Umbilical cord (tissue), 2 donors: Measurements from ENCODE around the gene NUPR2. TPM values are rescaled to one million over a fixed set of nuclear protein-coding genes. Genes with fewer than 3 reads are reported as not detected.
"Not testable (repeated sequence)": the region's sequence is repeated elsewhere in the genome, so short reads cannot be mapped to it uniquely, and the experiment has no call there.

Experiments used
- DNase-seq: peaks from one replicate; pipeline ENCODE4 v3.0.0-alpha.2; 2015; ENCODE audit warnings: low spot score
- total RNA-seq: library from RNA; depleted of rRNA; stranded (reverse); fragments of >200 nt; gene quantifications from one replicate; pipeline ENCODE4 v1.2.3, GENCODE V29; 2014; ENCODE audit warnings: low replicate concordance; ENCODE audit not compliant: insufficient read depth

The NUPR2 gene
- total RNA-seq, 1 donor from 2014 or later = not detected

GRCh38 chr7:56086761-56087160 lies 29.5 kb downstream of the NUPR2 start:
- no peak for DNase-seq

- DNase-seq = no peak
Observed at GRCh38 chr7:56083150-56083785, 32.9 kb downstream of the NUPR2 start.

GRCh38 chr7:56081626-56082340 lies 34.4 kb downstream of the NUPR2 start:
- no peak for DNase-seq

- not testable (repeated sequence) for DNase-seq
Observed at GRCh38 chr7:56080726-56081435, 35.3 kb downstream of the NUPR2 start.

GRCh38 chr7:56079450-56080185 lies 36.6 kb downstream of the NUPR2 start:
- DNase-seq = no peak

- no peak for DNase-seq
Observed at GRCh38 chr7:56078196-56078595, 38.0 kb downstream of the NUPR2 start.

- DNase-seq = no peak
Observed at GRCh38 chr7:56077681-56078080, 38.5 kb downstream of the NUPR2 start.

- peak; percentile 86 for DNase-seq
Observed at GRCh38 chr7:56074371-56074791, 41.8 kb downstream of the NUPR2 start.

GRCh38 chr7:56066376-56066775 lies 49.8 kb downstream of the NUPR2 start:
- DNase-seq = not testable (repeated sequence)

Other genes starting within 250 kb of the NUPR2 start
- gene ZNF713, start 229.0 kb downstream of the NUPR2 start, total RNA-seq = 6.7 TPM
- 22.1 TPM for gene MRPS17, start 164.5 kb downstream of the NUPR2 start, total RNA-seq
- gene NIPSNAP2, start 151.8 kb downstream of the NUPR2 start, total RNA-seq = 32.3 TPM
- gene PSPH, start 65.0 kb downstream of the NUPR2 start, total RNA-seq = 26.0 TPM
- gene CCT6A, start 64.7 kb downstream of the NUPR2 start, total RNA-seq = 148 TPM
- gene SUMF2, start 52.1 kb downstream of the NUPR2 start, total RNA-seq = 104 TPM
- 2.4 TPM for gene PHKG1, start 23.5 kb downstream of the NUPR2 start, total RNA-seq
- 219 TPM for gene CHCHD2, start 9.9 kb downstream of the NUPR2 start, total RNA-seq